GM23248 (cell line): ENCODE measurements around the gene PEX14. TPM values are rescaled to one million over a fixed set of nuclear protein-coding genes. Genes with fewer than 3 reads are reported as not detected.

ENCODE experiments used
- DNase-seq: peaks from one replicate; pipeline ENCODE4 v3.0.0-alpha.2; 2015
- H2AFZ ChIP-seq: fragments of 200-600 bp; sonication (generic); 2 replicates; pipeline ENCODE4 v1.6.1; 2016; ENCODE audit warnings: antibody characterized with exemption
- H3F3A ChIP-seq: fragments of 200-600 bp; sonication (generic); 2 replicates; pipeline ENCODE4 v1.6.1; 2016; ENCODE audit warnings: mild to moderate bottlenecking, antibody characterized with exemption, mixed run types; ENCODE audit not compliant: insufficient read depth
- H3K27ac ChIP-seq: fragments of 200-600 bp; sonication (generic); 2 replicates; pipeline ENCODE4 v1.5.1; 2016; ENCODE audit warnings: mild to moderate bottlenecking
- H3K27me3 ChIP-seq: fragments of 200-600 bp; sonication (generic); replicated peaks from 2 replicates; pipeline ENCODE4 v1.6.1; 2016; ENCODE audit warnings: mild to moderate bottlenecking; ENCODE audit not compliant: insufficient read depth
- H3K36me3 ChIP-seq: fragments of 200-600 bp; sonication (generic); 2 replicates; pipeline ENCODE4 v1.6.1; 2016; ENCODE audit warnings: low read depth, mild to moderate bottlenecking
- H3K4me1 ChIP-seq: fragments of 200-600 bp; sonication (generic); 2 replicates; pipeline ENCODE4 v1.6.1; 2016; ENCODE audit warnings: mild to moderate bottlenecking; ENCODE audit not compliant: insufficient read depth
- H3K4me2 ChIP-seq: fragments of 200-600 bp; sonication (generic); one replicate; pipeline ENCODE4 v1.6.1; 2016; ENCODE audit warnings: mild to moderate bottlenecking; ENCODE audit not compliant: unreplicated experiment
- H3K4me3 ChIP-seq: fragments of 200-600 bp; sonication (generic); 2 replicates; pipeline ENCODE4 v1.5.1; 2016; ENCODE audit warnings: mild to moderate bottlenecking
- H3K79me2 ChIP-seq: fragments of 200-600 bp; sonication (generic); 2 replicates; pipeline ENCODE4 v1.6.1; 2016; ENCODE audit warnings: mild to moderate bottlenecking; ENCODE audit not compliant: insufficient read depth
- H3K9ac ChIP-seq: fragments of 200-600 bp; sonication (generic); 2 replicates; pipeline ENCODE4 v1.6.1; 2016; ENCODE audit warnings: mild to moderate bottlenecking
- H3K9me2 ChIP-seq: fragments of 200-600 bp; sonication (generic); 2 replicates; pipeline ENCODE4 v1.6.1; 2016; ENCODE audit warnings: mixed run types, mild to moderate bottlenecking, moderate library complexity; ENCODE audit not compliant: insufficient read depth
- H3K9me3 ChIP-seq: fragments of 200-600 bp; sonication (generic); one replicate; pipeline ENCODE4 v1.6.1; 2017; ENCODE audit warnings: low read depth
- H4K20me1 ChIP-seq: fragments of 200-600 bp; sonication (generic); 2 replicates; pipeline ENCODE4 v1.6.0; 2016; ENCODE audit not compliant: insufficient read depth
- EZH2 ChIP-seq: fragments of 200-600 bp; sonication (generic); IDR thresholded peaks from 2 replicates; pipeline ENCODE4 v1.6.1; 2018; ENCODE audit warnings: antibody characterized with exemption, mild to moderate bottlenecking; ENCODE audit not compliant: insufficient read depth, poor library complexity, severe bottlenecking
- EZH2phosphoT487 ChIP-seq: fragments of 200-600 bp; sonication (generic); IDR thresholded peaks from 2 replicates; pipeline ENCODE4 v1.6.1; 2018; ENCODE audit warnings: antibody characterized with exemption, moderate library complexity, mild to moderate bottlenecking, low read depth; ENCODE audit not compliant: insufficient read depth
- WGBS, 2 experiments: methylation state at CpG; one replicate each; pipeline ENCODE4 v1.1.6; 2015 to 2017; ENCODE audit warnings: low lambda C conversion rate in 2 of 2, low coverage in 1 of 2; ENCODE audit errors: missing lambda C conversion rate in 2 of 2; 5-methylcytosine and 5-hydroxymethylcytosine counted together
- in situ Hi-C: fragments of 300-500 bp; cut with MboI; formaldehyde crosslinking; loops from 2 replicates; pipeline ENCODE4 v1.15.0; 2020
- polyA plus RNA-seq: library from polyadenylated mRNA; unstranded; fragments of >200 nt; fragmentation: Nextera tagmentation; extraction: Ambion mirVana; gene quantifications from 2 replicates; pipeline ENCODE4 v1.2.1, GENCODE V29; 2016
- total RNA-seq: library from RNA; depleted of rRNA; stranded (reverse); fragments of >200 nt; shearing (Covaris generic); gene quantifications from 2 replicates; pipeline ENCODE4 v1.2.3, GENCODE V29; 2014

Gene PEX14
- total and polyA plus RNA-seq, 2 experiments from 2014 or later: 13.9 to 20.1 TPM

DNA sequence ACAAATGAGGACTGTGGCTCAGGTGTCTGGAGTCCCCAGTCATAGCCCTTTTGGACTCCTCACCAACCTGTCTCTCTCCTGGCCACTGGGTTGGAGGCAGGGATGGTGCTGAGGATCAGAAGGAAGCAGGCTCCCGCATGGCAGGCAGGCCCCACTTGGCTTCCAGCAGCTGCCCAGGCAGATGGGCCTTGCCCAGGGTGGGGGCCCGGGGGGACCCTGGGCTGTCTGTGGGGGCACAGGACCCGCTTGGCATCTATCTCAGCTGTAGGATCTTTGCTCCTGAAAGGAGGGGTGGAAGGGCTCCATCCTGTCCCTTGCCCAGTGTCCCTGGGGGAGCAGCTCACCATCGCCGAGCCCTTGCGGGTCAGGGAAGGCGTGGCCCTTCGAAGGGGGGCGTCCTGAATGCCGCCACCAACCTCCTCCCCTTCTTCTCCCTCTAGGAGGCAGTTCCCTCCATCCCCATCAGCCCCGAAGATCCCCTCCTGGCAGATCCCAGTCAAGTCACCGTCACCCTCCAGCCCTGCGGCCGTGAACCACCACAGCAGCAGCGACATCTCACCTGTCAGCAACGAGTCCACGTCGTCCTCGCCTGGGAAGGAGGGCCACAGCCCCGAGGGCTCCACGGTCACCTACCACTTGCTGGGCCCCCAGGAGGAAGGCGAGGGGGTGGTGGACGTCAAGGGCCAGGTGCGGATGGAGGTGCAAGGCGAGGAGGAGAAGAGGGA is 154.5 kb downstream of the PEX14 start:
- peaks cover 2% of the 10 kb centered on the region; the same call in 1 of the 2 replicates for H3K4me1 ChIP-seq
- H2AFZ ChIP-seq: no peak overlapping the region
- TF ChIP-seq EZH2 (no peak), EZH2phosphoT487 (no peak)
- in situ Hi-C loops: no loop called here
- no peaks in the 10 kb centered on the region for H3K79me2 ChIP-seq
- H3K9me2 ChIP-seq: no peaks in the 10 kb centered on the region
- no peaks in the 10 kb centered on the region for H3K27me3 ChIP-seq
- 95 to 96% methylated on average over 16 to 25 of the region's 25 CpGs for WGBS, 2 experiments
- no peak overlapping the region for H3K9ac ChIP-seq
- no peak overlapping the region for H3K4me3 ChIP-seq
- no peaks in the 10 kb centered on the region for H3F3A ChIP-seq
- no peaks in the 10 kb centered on the region for H3K36me3 ChIP-seq
- no peak overlapping the region for H3K27ac ChIP-seq
- no peaks in the 10 kb centered on the region for H3K9me3 ChIP-seq
- H3K4me2 ChIP-seq: no peak overlapping the region
- DNase-seq: no peak
- H4K20me1 ChIP-seq: no peaks in the 10 kb centered on the region

GRCh38 chr1:10629816-10630571 is 155.2 kb downstream of the PEX14 start:
- Histone ChIP-seq H3K9me2 (no peaks in the 10 kb centered on the region), H3K36me3 (no peaks in the 10 kb centered on the region), H3K9ac (no peak overlapping the region), H3K4me1 (peaks cover 10% of the 10 kb centered on the region), H3K4me2 (no peak overlapping the region), H2AFZ (no peak overlapping the region), H4K20me1 (no peaks in the 10 kb centered on the region), H3K27me3 (no peaks in the 10 kb centered on the region), H3K27ac (no peak overlapping the region), H3K79me2 (no peaks in the 10 kb centered on the region), H3F3A (no peaks in the 10 kb centered on the region), H3K9me3 (no peaks in the 10 kb centered on the region), H3K4me3 (no peak overlapping the region)
- TF ChIP-seq EZH2phosphoT487 (no peak), EZH2 (no peak)
- 93 to 95% methylated on average over 22 to 36 of the region's 36 CpGs for WGBS, 2 experiments
- in situ Hi-C loops: no loop called here
- DNase-seq: no peak

DNA sequence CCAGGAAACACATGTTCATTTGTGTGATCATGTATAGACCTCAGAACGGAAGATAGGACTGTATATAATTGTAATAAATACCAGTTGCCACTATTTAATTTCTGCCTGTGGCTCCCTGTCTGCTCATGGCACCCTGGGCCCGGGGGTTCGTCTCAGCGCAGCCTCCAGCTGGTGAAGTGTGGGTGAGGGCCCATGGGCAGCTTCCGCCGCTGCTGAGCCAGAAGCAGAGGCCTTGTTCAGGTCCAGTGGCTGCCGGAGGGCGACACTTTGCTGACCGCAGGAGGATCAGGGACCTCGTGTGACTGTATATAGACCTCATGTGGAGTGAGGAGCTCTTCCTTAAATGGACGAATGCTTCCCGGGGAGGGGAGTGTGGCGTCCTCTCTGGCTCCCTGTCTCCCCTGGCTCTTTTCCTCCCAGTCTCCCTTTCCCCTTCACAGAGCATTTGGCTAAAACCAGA is 155.9 kb downstream of the PEX14 start:
- H3K4me3 ChIP-seq: no peak overlapping the region
- TF ChIP-seq EZH2 (no peak), EZH2phosphoT487 (no peak)
- H3F3A ChIP-seq: no peaks in the 10 kb centered on the region
- H3K9me2 ChIP-seq: no peaks in the 10 kb centered on the region
- no peaks in the 10 kb centered on the region for H3K36me3 ChIP-seq
- H4K20me1 ChIP-seq: no peaks in the 10 kb centered on the region
- H3K4me1 ChIP-seq: peaks cover 15% of the 10 kb centered on the region
- no peaks in the 10 kb centered on the region for H3K79me2 ChIP-seq
- no peak overlapping the region for H3K9ac ChIP-seq
- in situ Hi-C loops: no loop called here
- no peaks in the 10 kb centered on the region for H3K9me3 ChIP-seq
- H3K4me2 ChIP-seq: no peak overlapping the region
- DNase-seq: no peak
- 93 to 96% methylated on average over 13 of the region's 13 CpGs for WGBS, 2 experiments
- no peaks in the 10 kb centered on the region for H3K27me3 ChIP-seq
- H3K27ac ChIP-seq: no peak overlapping the region
- H2AFZ ChIP-seq: no peak overlapping the region

- Histone ChIP-seq H3K79me2 (no peaks in the 10 kb centered on the region), H2AFZ (no peak overlapping the region), H3K4me1 (peaks cover 18% of the 10 kb centered on the region), H3K36me3 (no peaks in the 10 kb centered on the region), H3K9ac (no peak overlapping the region), H3K9me2 (no peaks in the 10 kb centered on the region), H3K4me2 (no peak overlapping the region), H3K27me3 (no peaks in the 10 kb centered on the region), H3F3A (no peaks in the 10 kb centered on the region), H3K9me3 (no peaks in the 10 kb centered on the region), H3K4me3 (no peak overlapping the region), H3K27ac (no peak overlapping the region), H4K20me1 (no peaks in the 10 kb centered on the region)
- in situ Hi-C loops: no loop called here
- TF ChIP-seq EZH2phosphoT487 (no peak), EZH2 (no peak)
- no peak for DNase-seq
- WGBS, 2 experiments: 94% methylated on average over 19 to 20 of the region's 20 CpGs
Observed at GRCh38 chr1:10631121-10631810, 156.5 kb downstream of the PEX14 start.
